Tibial nerve (tissue), 3 donors: Measurements from ENCODE around the gene FAM120B.

Source experiments
- POLR2A ChIP-seq, 2 donors: fragments of 450-650 bp; IDR thresholded peaks; one replicate each; pipeline ENCODE4 v1.6.1; 2017; ENCODE audit warnings: antibody characterized with exemption in 2 of 2, mild to moderate bottlenecking in 2 of 2, moderate library complexity in 2 of 2
- TF ChIP-seq, protein P1 (sequence below), 5 experiments: fragments of 200-600 bp in 3 of 5; fragments of 450-650 bp in 2 of 5; sonication (generic) in 3 of 5; IDR thresholded peaks; one replicate each; pipeline ENCODE4 v1.5.1; 2016 to 2019; ENCODE audit warnings: antibody characterized with exemption in 5 of 5, mild to moderate bottlenecking in 3 of 5, moderate library complexity in 2 of 5

DNA sequence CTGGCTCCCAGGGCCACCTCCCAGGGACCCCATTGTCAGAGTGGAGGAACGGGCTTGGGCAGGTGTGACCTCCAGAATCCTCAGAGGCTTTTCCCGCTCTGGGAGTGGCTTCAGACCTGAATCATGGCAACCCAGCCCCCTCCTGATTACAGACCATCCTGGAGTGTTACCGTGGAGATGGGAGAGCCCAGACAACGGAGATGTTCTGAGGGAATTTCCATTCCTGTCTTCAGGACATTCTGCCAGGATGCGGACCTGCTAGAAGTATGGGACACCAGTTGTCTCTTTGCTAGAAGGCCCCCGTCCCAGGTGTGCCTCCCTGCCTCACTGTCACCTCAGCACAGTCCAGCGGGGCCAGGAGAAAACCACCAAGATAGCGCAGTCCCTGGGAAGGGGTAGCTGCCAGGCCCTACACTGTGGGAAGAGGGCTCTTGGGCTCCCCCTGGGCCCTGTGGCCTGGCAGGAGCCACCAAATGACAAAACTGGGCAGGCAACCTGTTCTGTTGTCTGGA lies 136.6 kb downstream of the FAM120B start:
- TF ChIP-seq, protein P1, sequence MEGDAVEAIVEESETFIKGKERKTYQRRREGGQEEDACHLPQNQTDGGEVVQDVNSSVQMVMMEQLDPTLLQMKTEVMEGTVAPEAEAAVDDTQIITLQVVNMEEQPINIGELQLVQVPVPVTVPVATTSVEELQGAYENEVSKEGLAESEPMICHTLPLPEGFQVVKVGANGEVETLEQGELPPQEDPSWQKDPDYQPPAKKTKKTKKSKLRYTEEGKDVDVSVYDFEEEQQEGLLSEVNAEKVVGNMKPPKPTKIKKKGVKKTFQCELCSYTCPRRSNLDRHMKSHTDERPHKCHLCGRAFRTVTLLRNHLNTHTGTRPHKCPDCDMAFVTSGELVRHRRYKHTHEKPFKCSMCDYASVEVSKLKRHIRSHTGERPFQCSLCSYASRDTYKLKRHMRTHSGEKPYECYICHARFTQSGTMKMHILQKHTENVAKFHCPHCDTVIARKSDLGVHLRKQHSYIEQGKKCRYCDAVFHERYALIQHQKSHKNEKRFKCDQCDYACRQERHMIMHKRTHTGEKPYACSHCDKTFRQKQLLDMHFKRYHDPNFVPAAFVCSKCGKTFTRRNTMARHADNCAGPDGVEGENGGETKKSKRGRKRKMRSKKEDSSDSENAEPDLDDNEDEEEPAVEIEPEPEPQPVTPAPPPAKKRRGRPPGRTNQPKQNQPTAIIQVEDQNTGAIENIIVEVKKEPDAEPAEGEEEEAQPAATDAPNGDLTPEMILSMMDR (IDR thresholded peaks at IDR 0.05), result no peak
- no peak for TF ChIP-seq POLR2A (IDR thresholded peaks at IDR 0.05)
